GM18873 (cell line): ENCODE data around the gene PAGR1.
A peak's percentile ranks its signal among the peaks of the same experiment; 100 is the strongest.
"Not testable (repeated sequence)": the region's sequence is repeated elsewhere in the genome, so short reads cannot be mapped to it uniquely, and the experiment has no call there.

Experiments used
- ATAC-seq: cut with Tn5 transposase; IDR thresholded peaks from one replicate; pipeline ENCODE4 v1.9.1; 2021; ENCODE audit warnings: mild to moderate bottlenecking, moderate library complexity, moderate number of reproducible peaks; ENCODE audit not compliant: unreplicated experiment, low FRiP score

Gene PAGR1

GRCh38 chr16:29862383-29862883, 46.5 kb downstream of the PAGR1 start:
- no peak for ATAC-seq

- ATAC-seq = peak; percentile 89
Observed at GRCh38 chr16:29862884-29863668, 47.1 kb downstream of the PAGR1 start, which contains the start of gene CDIPT. Gene CDIPT (minus strand): TSS chr16:29863226. CDS start chr16:29862857, 369 bp downstream.

DNA sequence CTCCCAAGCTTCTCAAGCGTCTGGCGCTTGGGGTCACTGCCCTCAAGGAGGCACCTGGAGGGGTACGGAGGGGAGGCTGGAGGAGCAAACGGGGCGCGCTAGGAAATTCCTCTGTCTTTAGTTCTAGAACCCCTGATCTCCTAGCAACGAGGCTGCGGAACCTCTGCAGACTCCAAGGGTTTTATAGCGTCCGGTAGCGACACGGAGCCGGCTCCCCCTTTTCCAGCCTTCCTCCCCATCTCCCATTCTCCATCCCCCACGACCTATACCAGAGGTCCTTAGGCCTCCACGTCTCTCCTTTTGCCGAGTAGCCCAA, 47.7 kb downstream of the PAGR1 start:
- no peak for ATAC-seq

GRCh38 chr16:29864205-29864604, 48.3 kb downstream of the PAGR1 start:
- ATAC-seq = no peak

GRCh38 chr16:29868396-29869009, 52.6 kb downstream of the PAGR1 start:
- no peak for ATAC-seq

DNA sequence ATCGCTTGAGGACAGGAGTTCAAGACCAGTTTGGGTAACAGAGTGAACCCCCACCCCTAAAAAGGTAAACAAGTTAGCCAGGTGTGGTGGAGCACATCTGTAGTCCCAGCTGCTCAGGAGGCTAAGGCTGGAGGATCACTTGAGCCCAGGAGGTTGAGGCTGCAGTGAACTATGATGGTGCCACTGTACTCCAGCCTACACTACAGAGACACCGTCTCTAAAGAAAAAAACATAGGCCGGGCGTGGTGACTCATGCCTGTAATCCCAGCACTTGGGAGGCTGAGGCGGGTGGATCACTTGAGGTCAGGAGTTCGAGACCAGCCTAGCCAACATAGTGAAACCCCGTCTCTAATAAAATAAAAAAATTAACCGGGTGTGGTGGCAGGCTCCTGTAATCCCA, 53.1 kb downstream of the PAGR1 start:
- not testable (repeated sequence) for ATAC-seq
